Activated CD4-positive, CD25-positive, alpha-beta regulatory T cell treated with anti-CD3 and anti-CD28 coated beads, Interleukin-2, amount 50 U/mL, for 24 hours (primary cell): ENCODE results near the gene IFNAR2.

Experiments
- ATAC-seq, 2 donors: fragments of 150-1000 bp; cut with Tn5 transposase; one replicate each; pipeline ENCODE4 v1.10.0; 2021; ENCODE audit warnings: mild to moderate bottlenecking in 1 of 2, moderate library complexity in 1 of 2

IFNAR2 gene

DNA sequence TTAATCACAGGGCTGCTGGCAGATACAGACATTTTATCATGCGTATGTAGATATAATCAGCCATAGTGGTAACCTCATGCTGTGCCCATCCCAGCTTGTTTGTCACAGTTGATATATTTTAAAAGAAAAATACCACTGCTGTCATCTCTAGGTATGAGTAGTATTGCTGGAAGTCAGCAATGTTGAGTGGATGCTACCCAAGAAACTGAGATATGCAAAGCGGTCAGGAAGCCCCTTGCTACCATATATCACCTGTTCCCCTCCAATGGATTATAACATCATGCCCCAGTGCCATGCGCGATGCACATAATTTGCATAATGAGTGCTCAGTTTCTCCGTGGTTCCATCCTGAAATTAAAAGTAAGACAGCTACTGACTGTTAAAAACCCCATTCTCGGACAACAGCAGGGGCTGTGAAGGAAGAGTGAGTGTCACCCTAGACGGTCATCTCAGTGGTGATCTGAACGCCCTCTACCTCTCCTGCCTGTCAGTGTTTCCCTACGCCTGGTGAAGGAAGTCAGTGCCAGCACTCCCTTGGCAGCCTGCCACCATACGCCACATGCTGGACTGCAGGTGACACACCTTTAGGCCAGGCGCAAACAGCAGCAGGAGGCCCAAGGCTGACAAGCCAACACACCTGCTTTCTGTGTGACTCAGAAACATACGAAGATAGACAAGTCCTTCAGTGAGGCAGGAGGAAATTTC lies 39.2 kb downstream of the IFNAR2 start:
- ATAC-seq: peak; percentile 64 to 76

DNA sequence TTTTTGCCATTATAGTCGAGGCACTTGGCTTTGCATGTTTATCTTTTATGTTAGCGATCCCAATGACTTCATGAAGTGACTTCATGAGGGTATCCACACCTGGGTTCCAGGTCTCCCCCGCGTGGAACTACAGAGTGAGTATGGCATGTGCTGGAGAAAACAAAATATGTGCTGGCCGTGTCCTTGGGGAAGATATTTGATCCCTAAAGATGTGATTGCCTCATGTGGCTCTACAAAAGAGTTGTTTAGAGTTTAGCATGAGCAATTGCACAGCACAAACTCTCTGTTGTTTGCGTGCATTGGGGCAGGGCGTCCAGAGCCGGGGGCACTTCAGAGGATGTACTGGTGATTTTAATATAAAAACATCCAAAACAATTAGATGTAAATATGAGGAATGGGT lies 41.2 kb downstream of the IFNAR2 start:
- ATAC-seq: no peak

- ATAC-seq: no peak
Measured at GRCh38 chr21:33273044-33273443, 43.3 kb downstream of the IFNAR2 start.

DNA sequence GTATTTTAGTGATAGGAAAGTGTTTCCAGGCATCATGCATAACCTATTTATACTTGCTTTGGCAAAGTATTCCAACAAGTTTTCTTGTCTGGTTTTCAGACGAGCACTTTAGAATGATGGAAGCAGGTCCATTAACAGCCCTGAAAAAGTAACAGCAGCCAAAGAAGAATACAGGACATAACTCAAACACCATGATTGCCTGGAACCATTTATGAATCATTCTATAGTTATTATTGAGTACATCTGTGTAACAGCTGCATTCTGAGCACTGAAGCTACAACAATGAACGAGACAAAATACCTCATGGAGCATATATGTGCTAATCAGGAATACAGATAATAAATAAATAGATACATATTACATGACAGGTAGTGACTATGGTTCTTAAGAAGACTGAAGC lies 49.0 kb downstream of the IFNAR2 start:
- ATAC-seq: no peak

GRCh38 chr21:33279330-33279820 lies 49.6 kb downstream of the IFNAR2 start:
- ATAC-seq: no peak
